M059J (cell line): ENCODE measurements around the gene LDLRAD3. TPM values are rescaled to one million over a fixed set of nuclear protein-coding genes. Genes with fewer than 3 reads are reported as not detected.
A peak's percentile ranks its signal among the peaks of the same experiment; 100 is the strongest.

Experiments used
- DNase-seq: peaks from one replicate; pipeline ENCODE4 v3.0.0-alpha.2; 2012; ENCODE audit warnings: low read depth
- total RNA-seq: library from RNA; depleted of rRNA; stranded (reverse); fragments of >200 nt; shearing (Covaris generic); gene quantifications from 2 replicates; pipeline ENCODE4 v1.2.3, GENCODE V29; 2014

The LDLRAD3 gene
- total RNA-seq, 1 experiment from 2014 or later = 12.1 TPM

GRCh38 chr11:36077368-36077767 is 133.5 kb downstream of the LDLRAD3 start:
- DNase-seq = no peak

- DNase-seq = peak; percentile 77
Observed at GRCh38 chr11:36077886-36078685, 134.2 kb downstream of the LDLRAD3 start.

GRCh38 chr11:36078686-36079055 is 134.8 kb downstream of the LDLRAD3 start:
- DNase-seq = no peak

- DNase-seq = no peak
Observed at GRCh38 chr11:36079878-36080675, 136.2 kb downstream of the LDLRAD3 start.

- DNase-seq = no peak
Observed at GRCh38 chr11:36081274-36081945, 137.5 kb downstream of the LDLRAD3 start.

- DNase-seq = no peak
Observed at GRCh38 chr11:36086366-36086765, 142.5 kb downstream of the LDLRAD3 start.

- DNase-seq = no peak
Observed at GRCh38 chr11:36088266-36088972, 144.6 kb downstream of the LDLRAD3 start.

- no peak for DNase-seq
Observed at GRCh38 chr11:36089920-36090319, 146.1 kb downstream of the LDLRAD3 start.

- DNase-seq = no peak
Observed at GRCh38 chr11:36090356-36091109, 146.7 kb downstream of the LDLRAD3 start.

- peak; percentile 92 for DNase-seq
Observed at GRCh38 chr11:36091256-36091811, 147.5 kb downstream of the LDLRAD3 start.

GRCh38 chr11:36092314-36093030 is 148.6 kb downstream of the LDLRAD3 start:
- no peak for DNase-seq

- DNase-seq = no peak
Observed at GRCh38 chr11:36093548-36093947, 149.7 kb downstream of the LDLRAD3 start.

- DNase-seq = no peak
Observed at GRCh38 chr11:36094164-36094563, 150.3 kb downstream of the LDLRAD3 start.

GRCh38 chr11:36095716-36096115 is 151.9 kb downstream of the LDLRAD3 start:
- no peak for DNase-seq

- no peak for DNase-seq
Observed at GRCh38 chr11:36097219-36097650, 153.4 kb downstream of the LDLRAD3 start.

GRCh38 chr11:36098087-36098486 is 154.2 kb downstream of the LDLRAD3 start:
- DNase-seq = no peak

GRCh38 chr11:36098853-36099375 is 155.1 kb downstream of the LDLRAD3 start:
- no peak for DNase-seq

- DNase-seq = no peak
Observed at GRCh38 chr11:36101466-36101865, 157.6 kb downstream of the LDLRAD3 start.

- no peak for DNase-seq
Observed at GRCh38 chr11:36102868-36103267, 159.0 kb downstream of the LDLRAD3 start.
